ENCODE measurements around the gene IGF1.
A peak's percentile ranks its signal among the peaks of the same experiment; 100 is the strongest.

The IGF1 gene

GRCh38 chr12:102484428-102484958 is 4.1 kb upstream of the IGF1 start:
- Histone ChIP-seq H3F3A (ENCODE audit: control insufficient read depth, insufficient read depth) (no peaks in the 10 kb centered on the region), H3K9me2 (replicated peaks; ENCODE audit: control insufficient read depth, low read length) (no peaks in the 10 kb centered on the region), H3K79me2 (ENCODE audit: control insufficient read depth, low read length) (no peaks in the 10 kb centered on the region), H3K4me3 (ENCODE audit: low read length) (no peak overlapping the region), H4K20me1 (ENCODE audit: control insufficient read depth, insufficient read depth, low read depth, low read length) (no peaks in the 10 kb centered on the region), H3K27me3 (ENCODE audit: control insufficient read depth, low read length) (0 out of 2 replicates have a peak, but pooled peaks cover 3% of the 10 kb centered on the region), H3K36me3 (ENCODE audit: control insufficient read depth, low read length) (no peaks in the 10 kb centered on the region), H3K4me2 (ENCODE audit: low read length) (peak overlapping the region; percentile 19), H3K4me1 (ENCODE audit: control insufficient read depth, low read length) (peaks cover 13% of the 10 kb centered on the region), H3K27ac (ENCODE audit: low read depth, low read length) (no peak overlapping the region), H3K9me3 (ENCODE audit: control insufficient read depth, insufficient read depth, low read length) (no peaks in the 10 kb centered on the region)
- TF ChIP-seq EZH2phosphoT487 (IDR thresholded peaks at IDR 0.05; ENCODE audit: borderline replicate concordance, low read length) (no peak), CTCF (IDR thresholded peaks at IDR 0.05; ENCODE audit: low read depth, low read length, poor library complexity, severe bottlenecking) (peak; percentile 92)

- Histone ChIP-seq H3K4me3 (ENCODE audit: low read length) (no peak overlapping the region), H3K4me1 (ENCODE audit: control insufficient read depth, low read length) (peaks cover 14% of the 10 kb centered on the region), H3K36me3 (ENCODE audit: control insufficient read depth, low read length) (no peaks in the 10 kb centered on the region), H3K4me2 (ENCODE audit: low read length) (peak overlapping the region; percentile 19), H3K27me3 (ENCODE audit: control insufficient read depth, low read length) (peaks cover 5% of the 10 kb centered on the region; the same call in 1 of the 2 replicates), H3K79me2 (ENCODE audit: control insufficient read depth, low read length) (no peaks in the 10 kb centered on the region), H3K27ac (ENCODE audit: low read depth, low read length) (no peak overlapping the region), H4K20me1 (ENCODE audit: control insufficient read depth, insufficient read depth, low read depth, low read length) (no peaks in the 10 kb centered on the region), H3K9me3 (ENCODE audit: control insufficient read depth, insufficient read depth, low read length) (no peaks in the 10 kb centered on the region), H3K9me2 (replicated peaks; ENCODE audit: control insufficient read depth, low read length) (no peaks in the 10 kb centered on the region), H3F3A (ENCODE audit: control insufficient read depth, insufficient read depth) (no peaks in the 10 kb centered on the region)
- TF ChIP-seq EZH2phosphoT487 (IDR thresholded peaks at IDR 0.05; ENCODE audit: borderline replicate concordance, low read length), result no peak
- TF ChIP-seq CTCF (IDR thresholded peaks at IDR 0.05; ENCODE audit: low read depth, low read length, poor library complexity, severe bottlenecking), result no peak
These were observed 3.7 kb upstream of the IGF1 start for GRCh38 chr12:102484017-102484416.

GRCh38 chr12:102483466-102483865 is 3.1 kb upstream of the IGF1 start:
- no peaks in the 10 kb centered on the region for H3K36me3 ChIP-seq (ENCODE audit: control insufficient read depth, low read length)
- H3K79me2 ChIP-seq (ENCODE audit: control insufficient read depth, low read length), result no peaks in the 10 kb centered on the region
- no peak overlapping the region; the same call in 1 of the 2 replicates for H3K4me2 ChIP-seq (ENCODE audit: low read length)
- no peak overlapping the region for H3K4me3 ChIP-seq (ENCODE audit: low read length)
- H3K9me2 ChIP-seq (replicated peaks; ENCODE audit: control insufficient read depth, low read length), result no peaks in the 10 kb centered on the region
- H3F3A ChIP-seq (ENCODE audit: control insufficient read depth, insufficient read depth), result no peaks in the 10 kb centered on the region
- H3K9me3 ChIP-seq (ENCODE audit: control insufficient read depth, insufficient read depth, low read length), result no peaks in the 10 kb centered on the region
- H4K20me1 ChIP-seq (ENCODE audit: control insufficient read depth, insufficient read depth, low read depth, low read length), result no peaks in the 10 kb centered on the region
- no peak overlapping the region for H3K27ac ChIP-seq (ENCODE audit: low read depth, low read length)
- peaks cover 20% of the 10 kb centered on the region for H3K4me1 ChIP-seq (ENCODE audit: control insufficient read depth, low read length)
- TF ChIP-seq CTCF (IDR thresholded peaks at IDR 0.05; ENCODE audit: low read depth, low read length, poor library complexity, severe bottlenecking) (no peak), EZH2phosphoT487 (IDR thresholded peaks at IDR 0.05; ENCODE audit: borderline replicate concordance, low read length) (no peak)
- H3K27me3 ChIP-seq (ENCODE audit: control insufficient read depth, low read length), result peaks cover 10% of the 10 kb centered on the region; the same call in 1 of the 2 replicates

Measured in DOHH2 (cell line).